HG03175 (cell line): Measurements from ENCODE around the gene CRIP2.

Experiments used
- ATAC-seq: cut with Tn5 transposase; IDR thresholded peaks from one replicate; pipeline ENCODE4 v1.9.1; 2021; ENCODE audit warnings: mild to moderate bottlenecking, moderate library complexity; ENCODE audit not compliant: unreplicated experiment

The CRIP2 gene

DNA sequence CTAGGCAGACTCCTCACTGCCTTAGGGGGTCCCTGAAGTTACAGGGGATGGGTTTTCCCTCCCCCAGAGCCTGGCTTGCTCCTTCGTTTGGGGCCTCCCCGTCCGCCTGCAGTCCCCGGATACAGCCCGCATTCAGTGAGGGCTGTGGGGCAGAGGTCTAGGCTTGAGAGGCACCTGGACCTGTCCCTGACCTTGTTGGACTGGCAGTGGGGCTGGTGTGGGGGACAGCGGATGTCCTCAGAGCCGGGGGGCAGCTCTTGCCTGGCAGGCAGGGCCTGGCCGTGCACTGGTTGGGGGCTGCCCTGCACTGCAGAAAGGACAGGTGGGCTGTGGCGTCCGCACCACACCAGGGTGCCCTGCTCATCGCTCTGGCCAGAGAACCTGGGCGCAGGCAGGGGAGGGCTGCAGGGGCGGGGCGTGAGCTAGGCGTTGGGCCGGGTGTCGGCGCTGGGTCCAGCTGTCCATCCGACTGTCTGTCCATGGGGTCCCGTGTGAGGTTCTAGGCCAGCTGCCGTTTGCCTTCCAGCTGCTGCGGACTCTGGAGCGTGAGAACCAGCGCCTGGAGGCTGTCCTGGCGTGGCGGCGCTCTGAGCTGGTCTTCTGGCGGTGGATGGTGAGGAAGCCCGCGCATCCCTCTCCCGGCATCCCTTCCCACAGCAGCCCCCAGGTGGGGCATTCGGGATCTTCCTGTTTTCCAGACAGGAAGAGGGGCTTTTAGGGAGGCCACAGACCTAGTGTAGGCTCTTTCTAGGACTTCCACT, 22.4 kb downstream of the CRIP2 start:
- no peak for ATAC-seq

GRCh38 chr14:105497671-105498429, 23.2 kb downstream of the CRIP2 start:
- no peak for ATAC-seq

DNA sequence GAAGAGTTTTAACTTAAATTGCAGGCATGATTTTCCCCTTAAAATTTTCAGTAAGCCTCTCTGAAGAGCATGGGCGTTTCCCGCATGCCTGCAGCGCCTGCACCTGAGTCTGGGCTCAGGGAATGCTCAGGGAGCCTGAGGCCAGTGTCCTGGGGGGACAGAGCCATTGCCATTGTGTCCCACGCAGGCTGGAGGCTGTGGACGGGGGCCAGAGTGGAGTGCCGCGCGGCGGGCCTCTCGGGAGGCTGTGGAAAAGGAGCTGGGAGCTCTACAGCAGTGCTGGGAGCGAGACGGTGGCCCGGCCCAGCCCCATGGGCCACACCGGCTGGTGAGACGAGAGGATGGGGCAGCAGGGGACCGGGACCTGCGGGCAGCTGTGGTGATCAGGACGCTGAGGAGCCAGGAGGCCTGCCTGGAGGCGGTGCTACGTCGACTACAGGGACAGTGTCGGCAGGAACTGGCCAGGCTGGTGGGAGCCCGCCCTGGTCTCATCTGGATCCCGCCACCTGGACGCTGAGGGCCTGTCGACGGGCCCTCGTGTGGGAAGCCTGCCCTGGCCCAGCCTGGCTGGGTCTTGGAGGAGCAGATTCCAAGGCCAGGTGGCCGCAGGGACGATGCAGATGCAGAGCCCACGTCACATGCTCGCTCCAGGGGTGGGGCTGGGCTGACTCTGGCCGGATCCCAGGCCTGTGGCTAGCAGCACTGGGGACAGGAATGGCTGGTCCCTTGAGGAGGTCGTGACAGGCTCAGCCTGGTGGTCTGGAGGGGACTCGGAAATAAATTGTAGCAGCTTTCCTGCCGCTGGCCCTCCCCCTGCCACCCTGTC, 24.0 kb downstream of the CRIP2 start:
- no peak for ATAC-seq

DNA sequence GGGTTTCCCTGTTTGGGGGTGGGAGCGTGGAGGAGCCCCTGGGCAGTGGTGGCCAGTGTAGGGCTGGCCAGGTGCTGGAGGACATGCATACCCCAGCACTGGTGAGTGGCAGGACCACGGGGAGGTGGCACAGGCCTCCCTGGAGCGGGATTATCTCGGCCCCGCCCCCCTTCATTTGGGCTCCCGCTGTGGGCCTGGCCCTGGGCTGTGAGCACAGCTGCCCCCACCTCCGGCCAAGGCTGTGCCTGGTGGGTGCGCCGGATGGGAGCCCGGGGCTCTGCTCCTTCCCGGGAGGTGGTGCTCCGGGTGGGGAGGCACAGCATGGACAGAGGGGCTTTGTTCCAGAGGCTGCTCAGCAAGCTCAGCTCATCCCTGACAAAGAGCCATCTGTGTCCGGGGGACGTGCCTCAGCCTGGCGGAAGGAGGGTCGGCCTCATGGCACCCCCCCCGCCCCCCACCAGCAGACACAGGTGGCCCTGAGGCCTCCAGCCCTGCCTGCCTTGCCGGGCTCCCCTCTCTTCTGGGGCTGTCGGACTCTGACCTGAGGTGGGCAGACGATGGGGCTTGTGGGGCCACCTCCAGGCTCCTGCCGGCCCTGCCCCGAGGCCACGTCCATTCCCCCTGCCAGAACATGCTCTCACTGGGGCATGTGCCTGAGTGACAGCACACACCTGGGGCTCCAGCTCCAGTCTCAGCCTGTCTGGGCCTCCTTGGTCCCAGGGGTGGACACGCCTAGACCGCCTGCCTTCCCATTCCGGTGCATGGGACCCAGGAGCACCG, 24.8 kb downstream of the CRIP2 start:
- ATAC-seq = no peak

GRCh38 chr14:105500036-105500725, 25.6 kb downstream of the CRIP2 start:
- no peak for ATAC-seq

- no peak for ATAC-seq
These were observed 26.1 kb downstream of the CRIP2 start for GRCh38 chr14:105500726-105501101.

DNA sequence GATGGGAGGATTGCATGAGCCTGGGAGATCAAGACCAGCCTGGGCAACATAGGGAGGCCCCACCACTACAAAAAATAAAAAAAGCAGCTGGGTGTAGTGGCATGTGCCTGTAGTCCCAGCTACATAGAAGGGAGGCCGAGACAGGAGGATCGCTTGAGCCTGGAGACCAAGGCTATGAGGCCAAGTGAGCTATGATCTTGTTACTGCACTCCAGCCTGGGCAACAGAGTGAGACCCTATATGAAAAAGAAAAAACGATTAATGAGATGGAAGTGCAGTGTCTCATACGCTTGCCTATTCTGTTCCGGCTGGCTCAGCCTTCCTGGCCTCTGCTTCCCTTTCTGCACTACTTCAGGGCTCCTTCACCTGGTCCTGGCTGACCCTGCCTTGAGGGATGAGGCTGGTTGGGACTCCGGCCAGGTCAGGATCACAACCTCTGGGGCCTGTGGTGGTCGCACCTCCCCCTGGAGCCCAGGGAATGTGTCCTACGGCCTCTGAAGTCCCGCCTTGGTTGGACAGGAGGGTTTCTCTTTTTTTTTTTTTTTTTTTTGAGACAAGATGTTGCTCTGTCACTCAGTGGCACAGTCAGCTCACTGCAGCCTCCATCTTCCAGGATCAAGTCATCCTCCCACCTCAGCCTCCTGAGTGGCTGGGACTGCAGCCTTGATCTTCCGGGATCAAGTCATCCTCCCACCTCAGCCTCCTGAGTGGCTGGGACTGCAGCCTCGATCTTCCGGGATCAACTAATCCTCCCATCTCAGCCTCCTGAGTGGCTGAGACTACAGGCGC, 27.1 kb downstream of the CRIP2 start:
- ATAC-seq = no peak

- ATAC-seq = no peak
These were observed 28.1 kb downstream of the CRIP2 start for GRCh38 chr14:105502446-105503295.

- no peak for ATAC-seq
These were observed 28.6 kb downstream of the CRIP2 start for GRCh38 chr14:105503296-105503640.

DNA sequence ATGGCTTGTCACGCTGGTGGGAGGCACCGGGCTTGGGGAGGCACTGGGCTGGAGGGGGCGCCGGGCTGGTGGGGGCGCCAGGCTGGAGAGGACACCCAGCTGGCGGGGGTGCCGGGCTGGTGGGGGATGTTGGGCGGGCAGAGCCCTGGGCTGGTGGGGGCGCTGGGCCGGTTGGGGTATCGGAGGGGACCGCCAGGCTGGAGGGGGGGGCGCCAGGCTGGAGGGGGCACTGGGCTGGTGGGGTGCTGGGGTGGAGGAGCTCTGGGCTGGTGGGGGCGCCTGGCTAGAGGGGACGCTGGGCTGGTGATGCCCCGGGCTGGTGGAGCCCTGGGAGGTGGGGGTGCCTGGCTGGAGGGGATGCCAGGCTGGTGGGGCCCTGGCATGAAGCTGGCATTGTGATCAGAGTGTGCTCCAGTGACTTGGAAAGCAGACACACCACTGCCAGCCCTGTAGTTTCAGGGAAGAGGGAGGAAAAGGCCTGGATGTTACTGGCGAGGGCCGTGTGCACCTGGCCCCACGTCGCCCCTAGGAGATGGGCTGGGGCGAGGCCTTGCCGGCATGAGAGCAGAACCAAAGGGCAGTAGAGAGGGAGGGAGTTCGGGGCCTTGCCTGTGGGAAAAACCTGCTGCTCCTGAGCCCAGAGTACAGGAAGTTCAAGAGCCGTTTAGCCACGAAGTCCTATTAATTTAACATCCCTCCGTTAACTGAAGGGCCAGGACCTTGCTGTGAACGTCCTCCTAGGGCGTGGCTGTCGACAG, 29.5 kb downstream of the CRIP2 start:
- no peak for ATAC-seq

DNA sequence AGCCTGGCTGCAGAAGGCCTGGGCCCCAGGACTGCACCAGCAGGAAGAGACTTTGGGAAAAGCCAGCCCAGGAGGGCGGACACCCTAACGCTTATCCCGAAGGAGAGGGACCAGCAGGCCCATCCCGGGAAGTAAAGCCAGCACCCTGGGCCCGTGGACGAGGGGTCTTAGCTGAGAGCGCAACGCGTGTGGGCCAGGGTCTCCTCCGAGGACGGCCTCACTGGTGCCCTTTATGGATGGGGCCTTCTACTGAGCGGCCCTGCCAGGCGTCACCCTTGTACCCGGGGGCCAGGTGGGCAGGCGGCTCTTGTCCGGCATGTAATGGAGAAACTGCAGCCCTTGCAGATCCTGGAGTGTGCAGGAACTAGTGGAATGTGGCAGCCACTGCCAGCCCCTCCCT, 30.5 kb downstream of the CRIP2 start:
- no peak for ATAC-seq

- ATAC-seq = no peak
These were observed 32.6 kb downstream of the CRIP2 start for GRCh38 chr14:105507247-105507646.

GRCh38 chr14:105508069-105508468, 33.4 kb downstream of the CRIP2 start:
- no peak for ATAC-seq

DNA sequence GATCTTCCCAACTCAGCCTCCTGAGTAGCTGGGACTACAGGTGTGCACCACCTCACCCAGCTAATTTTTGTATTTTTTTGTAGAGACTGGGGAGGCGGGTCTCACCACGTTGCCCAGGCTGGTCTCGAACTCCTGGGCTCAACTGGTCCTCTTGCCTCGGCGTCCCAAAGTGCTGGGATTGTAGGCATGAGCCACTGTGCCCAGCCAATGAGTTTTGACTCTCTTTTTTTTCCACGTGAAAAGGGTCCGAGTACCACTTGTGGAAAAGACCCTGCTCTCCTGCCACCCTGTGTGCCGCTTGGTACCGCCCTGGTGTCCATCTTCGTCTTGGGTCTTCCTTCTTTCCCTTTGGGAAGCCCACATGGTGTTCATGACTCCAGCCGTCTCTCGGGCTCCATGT, 34.0 kb downstream of the CRIP2 start:
- ATAC-seq = no peak

DNA sequence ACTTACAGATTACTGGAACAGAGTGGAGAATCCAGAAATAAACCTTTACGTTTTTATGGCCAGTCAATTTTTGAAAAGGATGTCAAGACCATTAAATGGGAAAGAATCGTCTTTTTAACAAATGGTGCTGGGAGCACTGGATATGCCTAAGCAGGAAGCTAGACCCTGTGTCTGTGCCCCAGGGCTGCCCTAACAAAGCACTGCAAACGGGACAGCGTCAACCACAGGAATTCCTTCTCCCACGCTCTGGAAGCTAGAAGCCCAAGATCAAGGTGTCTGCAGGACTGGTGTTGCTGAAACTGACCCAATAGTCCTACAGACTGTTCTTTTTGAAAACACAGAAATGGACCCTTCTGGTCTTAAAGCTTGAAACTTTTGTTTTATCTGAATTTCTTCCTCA, 42.5 kb downstream of the CRIP2 start:
- ATAC-seq = no peak

DNA sequence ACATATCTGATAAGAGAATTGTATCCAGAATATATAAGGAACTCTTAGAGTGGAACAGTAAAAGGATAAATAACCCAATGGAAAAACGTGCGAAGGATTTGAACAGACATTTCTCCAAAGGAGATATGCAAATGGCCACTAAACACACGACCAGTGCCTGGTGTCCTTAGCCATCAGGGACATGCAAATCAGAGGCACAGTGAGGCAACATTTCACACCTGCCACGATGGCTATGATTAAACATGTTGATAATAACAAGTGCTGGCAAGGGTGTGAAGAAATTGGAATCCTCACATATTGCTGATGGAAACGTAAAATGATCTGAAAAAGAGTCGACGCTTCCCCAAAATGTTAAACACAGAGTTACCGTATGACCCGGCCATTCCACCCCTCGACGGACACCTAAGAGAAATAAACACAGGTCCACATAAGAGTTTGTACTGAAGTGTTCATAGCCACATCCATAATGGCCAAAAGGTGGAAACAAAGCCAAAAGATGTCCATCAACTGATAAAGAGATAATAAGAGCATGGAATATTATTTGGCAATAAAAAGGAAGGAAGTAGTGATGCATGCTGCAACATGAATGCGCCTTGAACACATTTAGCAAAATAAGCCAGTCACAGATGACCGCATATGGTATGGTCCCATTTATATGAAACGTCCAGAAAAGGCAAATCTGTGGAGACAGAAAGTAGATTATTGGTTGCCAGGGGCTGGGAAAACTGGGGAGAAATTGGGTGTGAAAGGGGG, 45.5 kb downstream of the CRIP2 start:
- no peak for ATAC-seq

DNA sequence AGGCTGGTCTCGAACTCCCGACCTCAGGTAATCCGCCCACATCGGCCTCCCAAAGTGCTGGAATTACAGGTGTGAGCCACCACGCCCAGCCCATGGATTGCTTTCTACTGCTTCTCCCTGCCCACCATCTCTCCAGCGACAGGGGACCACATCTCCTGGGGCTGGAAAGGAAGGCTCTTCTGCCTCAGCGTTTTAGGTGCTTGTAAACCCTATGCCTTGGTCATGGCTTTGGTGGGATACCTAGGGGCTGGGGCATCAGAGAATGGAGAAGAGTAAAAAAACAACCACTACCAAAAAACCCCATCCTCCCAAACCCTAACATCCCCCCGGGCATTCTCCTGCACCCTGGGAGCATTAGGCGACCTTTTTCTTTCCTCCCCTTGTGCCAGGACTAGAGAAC, 50.7 kb downstream of the CRIP2 start:
- no peak for ATAC-seq
